Urinary bladder (tissue), 4 donors: ENCODE results near the gene CCL18. TPM values are rescaled to one million over a fixed set of nuclear protein-coding genes. Genes with fewer than 3 reads are reported as not detected.
"Not testable (repeated sequence)": the region's sequence is repeated elsewhere in the genome, so short reads cannot be mapped to it uniquely, and the experiment has no call there.

ENCODE experiments used
- DNase-seq: peaks from one replicate; pipeline ENCODE4 v3.0.0-alpha.2; 2015; ENCODE audit errors: extremely low spot score
- H3K27ac ChIP-seq: one replicate; pipeline ENCODE4 v1.5.1; 2013; ENCODE audit warnings: low read depth, mild to moderate bottlenecking, moderate library complexity
- H3K36me3 ChIP-seq: one replicate; pipeline ENCODE4 v1.6.1; 2013; ENCODE audit warnings: mild to moderate bottlenecking, moderate library complexity; ENCODE audit not compliant: insufficient read depth
- H3K4me1 ChIP-seq: one replicate; pipeline ENCODE4 v1.6.1; 2013; ENCODE audit warnings: mild to moderate bottlenecking, moderate library complexity; ENCODE audit not compliant: insufficient read depth
- H3K4me3 ChIP-seq: one replicate; pipeline ENCODE4 v1.5.1; 2013; ENCODE audit warnings: low read depth, low read length
- WGBS: extraction: QIAGEN DNeasy Blood & Tissue Kit; methylation state at CpG from one replicate; pipeline ENCODE4 v1.1.7; 2013; 5-methylcytosine and 5-hydroxymethylcytosine counted together
- polyA plus RNA-seq: library from polyadenylated mRNA; stranded (reverse); fragments of 200-250 nt; gene quantifications from one replicate; pipeline ENCODE4 v1.2.3, GENCODE V29; 2013
- total RNA-seq: library from RNA; depleted of rRNA; stranded (reverse); fragments of >200 nt; gene quantifications from one replicate; pipeline ENCODE4 v1.2.3, GENCODE V29; 2014
- donor health status: healthy with polysubstance abuse.
- donor health status: healthy.

Gene CCL18
- total and polyA plus RNA-seq, 2 donors, result 1.5 TPM; not detected in 1

GRCh38 chr17:36099004-36099403 lies 34.9 kb downstream of the CCL18 start:
- H3K36me3 ChIP-seq, H3K4me1 ChIP-seq, DNase-seq, H3K27ac ChIP-seq, H3K4me3 ChIP-seq: not testable (repeated sequence)
- 80% methylated on average over 1 of the region's 1 CpG for WGBS

GRCh38 chr17:36103401-36103975 lies 39.4 kb downstream of the CCL18 start, which contains the start of gene CCL4:
CCL4 (plus strand) TSS chr17:36103827; CDS start chr17:36103906, 79 bp downstream.
- WGBS, result 69% methylated on average over 6 of the region's 6 CpGs
- H3K4me1 ChIP-seq, DNase-seq, H3K4me3 ChIP-seq, H3K36me3 ChIP-seq, H3K27ac ChIP-seq: not testable (repeated sequence)

- DNase-seq, H3K4me1 ChIP-seq, H3K27ac ChIP-seq, H3K4me3 ChIP-seq, H3K36me3 ChIP-seq: not testable (repeated sequence)
- WGBS, result 45% methylated on average over 6 of the region's 7 CpGs
Observed at GRCh38 chr17:36104246-36104645, 40.2 kb downstream of the CCL18 start.

GRCh38 chr17:36104701-36105181 lies 40.7 kb downstream of the CCL18 start:
- Histone ChIP-seq H3K4me1 (no peaks in the 10 kb centered on the region), H3K27ac (no peak overlapping the region), H3K36me3 (no peaks in the 10 kb centered on the region), H3K4me3 (no peak overlapping the region)
- 45% methylated on average over 4 of the region's 4 CpGs for WGBS
- DNase-seq, result no peak

- no peak for DNase-seq
- no peaks in the 10 kb centered on the region for H3K4me1 ChIP-seq
- H3K4me3 ChIP-seq, result no peak overlapping the region
- 79% methylated on average over 5 of the region's 5 CpGs for WGBS
- no peaks in the 10 kb centered on the region for H3K36me3 ChIP-seq
- H3K27ac ChIP-seq, result no peak overlapping the region
Observed at GRCh38 chr17:36105781-36106492, 41.9 kb downstream of the CCL18 start.

- Histone ChIP-seq H3K36me3 (no peaks in the 10 kb centered on the region), H3K4me3 (no peak overlapping the region), H3K27ac (no peak overlapping the region), H3K4me1 (no peaks in the 10 kb centered on the region)
- 88% methylated on average over 6 of the region's 6 CpGs for WGBS
- DNase-seq, result no peak
Observed at GRCh38 chr17:36106493-36106835, 42.4 kb downstream of the CCL18 start.

- WGBS, result 89% methylated on average over 3 of the region's 3 CpGs
- Histone ChIP-seq H3K27ac (no peak overlapping the region), H3K4me3 (no peak overlapping the region), H3K4me1 (no peaks in the 10 kb centered on the region), H3K36me3 (no peaks in the 10 kb centered on the region)
- no peak for DNase-seq
Observed at GRCh38 chr17:36107660-36108059, 43.6 kb downstream of the CCL18 start.

GRCh38 chr17:36108265-36108664 lies 44.2 kb downstream of the CCL18 start:
- not testable (repeated sequence) for H3K36me3 ChIP-seq, H3K4me1 ChIP-seq, DNase-seq, H3K27ac ChIP-seq, H3K4me3 ChIP-seq
- WGBS, result 73% methylated on average over 5 of the region's 5 CpGs

- H3K36me3 ChIP-seq, result no peaks in the 10 kb centered on the region
- no peak overlapping the region for H3K27ac ChIP-seq
- no peak overlapping the region for H3K4me3 ChIP-seq
- no peak for DNase-seq
- WGBS, result 79% methylated on average over 4 of the region's 4 CpGs
- H3K4me1 ChIP-seq, result no peaks in the 10 kb centered on the region
Observed at GRCh38 chr17:36111068-36111490, 47.0 kb downstream of the CCL18 start.

GRCh38 chr17:36112572-36112971 lies 48.5 kb downstream of the CCL18 start:
- H3K36me3 ChIP-seq, result no peaks in the 10 kb centered on the region
- DNase-seq, result no peak
- H3K27ac ChIP-seq, result no peak overlapping the region
- H3K4me1 ChIP-seq, result no peaks in the 10 kb centered on the region
- no peak overlapping the region for H3K4me3 ChIP-seq

- not testable (repeated sequence) for H3K4me3 ChIP-seq, H3K27ac ChIP-seq, H3K4me1 ChIP-seq, H3K36me3 ChIP-seq, DNase-seq
- WGBS, result 79% methylated on average over 1 of the region's 1 CpG
Observed at GRCh38 chr17:36113131-36113530, 49.1 kb downstream of the CCL18 start.

- not testable (repeated sequence) for H3K4me3 ChIP-seq, H3K4me1 ChIP-seq, H3K36me3 ChIP-seq, DNase-seq, H3K27ac ChIP-seq
- 81% methylated on average over 5 of the region's 5 CpGs for WGBS
Observed at GRCh38 chr17:36114971-36115648, 51.0 kb downstream of the CCL18 start.

- H3K36me3 ChIP-seq, H3K4me1 ChIP-seq, DNase-seq, H3K27ac ChIP-seq, H3K4me3 ChIP-seq: not testable (repeated sequence)
Observed at GRCh38 chr17:36115649-36115977, 51.5 kb downstream of the CCL18 start.
